HCT116 (cell line): ENCODE results near the gene GABRR2. TPM values are rescaled to one million over a fixed set of nuclear protein-coding genes. Genes with fewer than 3 reads are reported as not detected.

Experiments
- ATAC-seq: fragments of 200-7000 bp; cut with Tn5 transposase; 2 replicates; pipeline ENCODE4 v1.9.1; 2020; ENCODE audit warnings: mild to moderate bottlenecking, moderate library complexity
- BruUV-seq: library from RNA; stranded (reverse); fragments of 400-500 nt; replicated peaks from 2 replicates; lab custom pipeline; 2021; lab: Mats Ljungman, UMichigan
- CTCF ChIA-PET: fragments of 300-600 bp; sonication (Branson Sonifier 250); formaldehyde crosslinking; loops from one replicate; lab custom pipeline; 2021; ENCODE audit warnings: antibody characterized with exemption; lab: Charles Lee
- POLR2A ChIA-PET: fragments of 300-600, 350-600 bp; sonication (Branson Sonifier 250); formaldehyde crosslinking; loops from one replicate; lab custom pipeline; 2021; ENCODE audit warnings: antibody characterized with exemption; lab: Charles Lee
- RAD21 ChIA-PET, 2 experiments: fragments of 300-600 bp; sonication (Branson Sonifier 250); formaldehyde crosslinking; loops; one replicate each; lab custom pipeline; 2023; ENCODE audit warnings: low total read pairs in 2 of 2; ENCODE audit not compliant: uncharacterized antibody in 2 of 2, unreplicated experiment in 2 of 2, low non-redundant PET in 1 of 2; lab: Charles Lee
- DNase-seq: peaks from one replicate; pipeline ENCODE4 v3.0.0-alpha.2; 2010; ENCODE audit warnings: low read depth, low spot score
- H2AFZ ChIP-seq: fragments of 200-600 bp; shearing (Covaris generic), sonication (generic); 2 replicates; pipeline ENCODE4 v1.6.1; 2017; ENCODE audit warnings: low read depth, mixed run types, mixed read lengths, antibody characterized with exemption, low read length; ENCODE audit not compliant: poor library complexity, severe bottlenecking
- H3K27ac ChIP-seq: 2 replicates; pipeline ENCODE4 v1.5.1; 2012; ENCODE audit warnings: low read depth, low read length
- H3K27me3 ChIP-seq: fragments of 200-600 bp; sonication (generic); 2 replicates; pipeline ENCODE4 v1.6.1; 2016; ENCODE audit warnings: mixed run types, low read length, mixed read lengths; ENCODE audit not compliant: insufficient read depth
- H3K36me3 ChIP-seq, 2 experiments: fragments of 200-500 bp in 1 of 2; fragments of 200-600 bp in 1 of 2; sonication (Bioruptor generic) in 1 of 2; sonication (generic) in 1 of 2; 2 replicates each; pipeline versions ENCODE4 v1.5.1 to v1.6.1; 2014 to 2016; ENCODE audit warnings: low read length in 2 of 2, inconsistent platforms in 1 of 2, mixed read lengths in 1 of 2, mixed run types in 1 of 2; ENCODE audit not compliant: insufficient read depth in 2 of 2, control insufficient read depth in 1 of 2
- H3K4me1 ChIP-seq, 2 experiments: fragments of 200-600 bp in 1 of 2; sonication (generic) in 1 of 2; 2 replicates each; pipeline versions ENCODE4 v1.5.1 to v1.6.1; 2012 to 2017; ENCODE audit warnings: low read length in 2 of 2, inconsistent platforms in 1 of 2, mild to moderate bottlenecking in 1 of 2, mixed read lengths in 1 of 2, mixed run types in 1 of 2, moderate library complexity in 1 of 2; ENCODE audit not compliant: insufficient read depth in 2 of 2, control insufficient read depth in 1 of 2
- H3K4me2 ChIP-seq: fragments of 200-600 bp; sonication (generic); 2 replicates; pipeline ENCODE4 v1.6.1; 2017; ENCODE audit warnings: mixed run types, low read length, mixed read lengths
- H3K4me3 ChIP-seq, 2 experiments: fragments of 200-600 bp in 1 of 2; sonication (generic) in 1 of 2; replicated peaks in 1 of 2; 2 replicates each; pipeline ENCODE4 v1.5.1; 2011 to 2016; ENCODE audit warnings: low read length in 2 of 2, control low read depth in 1 of 2, low read depth in 1 of 2, mild to moderate bottlenecking in 1 of 2, mixed read lengths in 1 of 2, mixed run types in 1 of 2
- H3K79me2 ChIP-seq: fragments of 200-600 bp; sonication (generic); 2 replicates; pipeline ENCODE4 v1.6.1; 2017; ENCODE audit warnings: mild to moderate bottlenecking, mixed run types, low read length, moderate library complexity, mixed read lengths; ENCODE audit not compliant: insufficient read depth
- H3K9ac ChIP-seq: fragments of 200-600 bp; sonication (generic); 2 replicates; pipeline ENCODE4 v1.6.1; 2016; ENCODE audit warnings: low read length, mixed read lengths
- H3K9me2 ChIP-seq: fragments of 200-600 bp; sonication (generic), shearing (Covaris generic); 2 replicates; pipeline ENCODE4 v1.6.1; 2017; ENCODE audit warnings: mixed run types, mild to moderate bottlenecking, moderate library complexity; ENCODE audit not compliant: insufficient read depth
- H3K9me3 ChIP-seq, 2 experiments: fragments of 200-500 bp in 1 of 2; fragments of 200-600 bp in 1 of 2; sonication (Bioruptor generic) in 1 of 2; sonication (generic) in 1 of 2; 2 replicates each; pipeline ENCODE4 v1.6.1; 2014 to 2017; ENCODE audit warnings: low read length in 2 of 2, mixed read lengths in 2 of 2, inconsistent platforms in 1 of 2, low read depth in 1 of 2, mild to moderate bottlenecking in 1 of 2, mixed run types in 1 of 2, moderate library complexity in 1 of 2; ENCODE audit not compliant: control insufficient read depth in 1 of 2, insufficient read depth in 1 of 2
- H4K20me1 ChIP-seq: fragments of 200-600 bp; sonication (generic), shearing (Covaris generic); 2 replicates; pipeline ENCODE4 v1.6.1; 2017; ENCODE audit warnings: mixed run types, mild to moderate bottlenecking, moderate library complexity; ENCODE audit not compliant: insufficient read depth
- CBX3 ChIP-seq: IDR thresholded peaks from 2 replicates; pipeline ENCODE4 v1.6.1; 2012; ENCODE audit warnings: low read depth
- EZH2 ChIP-seq: fragments of 200-600 bp; sonication (generic); IDR thresholded peaks from 2 replicates; pipeline ENCODE4 v1.6.1; 2017; ENCODE audit warnings: antibody characterized with exemption, mixed run types
- EZH2phosphoT487 ChIP-seq: fragments of 200-600 bp; IDR thresholded peaks from 2 replicates; pipeline ENCODE4 v1.6.1; 2018; ENCODE audit warnings: antibody characterized with exemption, borderline replicate concordance
- POLR2AphosphoS5 ChIP-seq: IDR thresholded peaks from 2 replicates; pipeline ENCODE4 v1.6.1; 2011; ENCODE audit warnings: mild to moderate bottlenecking, low read depth, low read length, moderate library complexity
- RAD21 ChIP-seq: IDR thresholded peaks from 2 replicates; pipeline ENCODE4 v1.6.1; 2012; ENCODE audit warnings: low read depth, mild to moderate bottlenecking
- SP1 ChIP-seq: IDR thresholded peaks from 2 replicates; pipeline ENCODE4 v1.6.1; 2012; ENCODE audit warnings: low read depth
- SRF ChIP-seq: IDR thresholded peaks from 2 replicates; pipeline ENCODE4 v1.6.1; 2012; ENCODE audit warnings: low read depth
- TCF7L2 ChIP-seq: IDR thresholded peaks from 2 replicates; pipeline ENCODE4 v1.7.0; 2011; ENCODE audit warnings: borderline replicate concordance, inconsistent platforms; ENCODE audit not compliant: insufficient read depth, insufficient read length; ENCODE audit errors: extremely low read depth
- YY1 ChIP-seq: IDR thresholded peaks from 2 replicates; pipeline ENCODE4 v1.6.1; 2011; ENCODE audit warnings: low read length, low read depth, moderate library complexity, mild to moderate bottlenecking; ENCODE audit not compliant: insufficient replicate concordance; ENCODE audit errors: extremely low read depth
- ZNF274 ChIP-seq: fragments of 200-500 bp; sonication (Bioruptor generic); IDR thresholded peaks from 2 replicates; pipeline ENCODE4 v1.6.1; 2014; ENCODE audit warnings: mild to moderate bottlenecking, low read depth, low read length, inconsistent platforms
- intact Hi-C: fragments of 100-400 bp; cut with micrococcal nuclease; formaldehyde crosslinking; loops from 2 replicates; pipeline ENCODE4 v1.10.0; 2022
- total RNA-seq: library from RNA; stranded (reverse); gene quantifications from one replicate; pipeline ENCODE4 v1.2.1, GENCODE V29; 2021; ENCODE audit not compliant: unreplicated experiment
- TF ChIP-seq, protein P1 (sequence below), 3 experiments: fragments of 200-600 bp in 1 of 3; sonication (generic) in 1 of 3; IDR thresholded peaks in 2 of 3; conservative IDR thresholded peaks in 1 of 3; 2 replicates each; pipeline ENCODE4 v1.5.1; 2012 to 2017; ENCODE audit warnings: low read depth in 2 of 3, low read length in 2 of 3, antibody characterized with exemption in 1 of 3, borderline replicate concordance in 1 of 3, control low read depth in 1 of 3, mild to moderate bottlenecking in 1 of 3, mixed read lengths in 1 of 3, mixed run types in 1 of 3, moderate library complexity in 1 of 3; ENCODE audit not compliant: insufficient read depth in 1 of 3
- TF ChIP-seq, protein P2 (sequence below): IDR thresholded peaks from 2 replicates; pipeline ENCODE4 v1.6.1; 2012
- TF ChIP-seq, protein P3 (sequence below): IDR thresholded peaks from 2 replicates; pipeline ENCODE4 v1.6.1; 2012

Gene GABRR2
- total RNA-seq, 1 experiment from 2014 or later: 0.57 TPM

DNA sequence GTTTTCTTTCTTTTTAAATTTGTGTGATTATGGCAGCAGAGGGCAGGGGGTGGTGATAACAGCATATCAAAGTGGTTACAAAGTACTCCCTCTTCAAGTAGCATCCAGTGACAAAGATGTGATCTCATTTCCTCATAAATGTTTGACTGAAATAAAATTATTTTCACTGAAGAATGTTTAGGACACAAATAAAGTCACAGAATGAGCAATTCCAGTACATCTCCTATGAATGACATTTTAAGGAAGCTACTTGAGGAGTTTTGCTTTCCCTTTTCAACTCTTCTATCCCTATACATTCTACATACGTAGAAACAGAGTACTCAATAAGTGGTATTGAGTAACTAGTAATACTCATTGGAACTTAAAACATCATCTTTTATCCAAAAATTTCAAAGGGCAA lies 13.9 kb upstream of the GABRR2 start:
- ChIA-PET RAD21 (no interaction called here), CTCF (no interaction called here)
- Histone ChIP-seq H3K36me3 (peaks cover 0 to 2% of the 10 kb centered on the region in 2 experiments; a peak in 1 of 4 replicates), H3K4me1 (no peaks in the 10 kb centered on the region), H3K79me2 (no peaks in the 10 kb centered on the region), H3K4me2 (no peak overlapping the region), H4K20me1 (no peaks in the 10 kb centered on the region), H3K4me3 (no peak overlapping the region), H3K9me3 (no peaks in the 10 kb centered on the region), H3K27ac (no peak overlapping the region)
- BruUV-seq: no TSS peak
- ATAC-seq: no peak
- TF ChIP-seq SRF (no peak), TCF7L2 (no peak), SP1 (no peak), EZH2 (no peak), ZNF274 (no peak), POLR2AphosphoS5 (no peak), CBX3 (no peak), EZH2phosphoT487 (no peak), YY1 (no peak), RAD21 (no peak)
- TF ChIP-seq, protein P1, sequence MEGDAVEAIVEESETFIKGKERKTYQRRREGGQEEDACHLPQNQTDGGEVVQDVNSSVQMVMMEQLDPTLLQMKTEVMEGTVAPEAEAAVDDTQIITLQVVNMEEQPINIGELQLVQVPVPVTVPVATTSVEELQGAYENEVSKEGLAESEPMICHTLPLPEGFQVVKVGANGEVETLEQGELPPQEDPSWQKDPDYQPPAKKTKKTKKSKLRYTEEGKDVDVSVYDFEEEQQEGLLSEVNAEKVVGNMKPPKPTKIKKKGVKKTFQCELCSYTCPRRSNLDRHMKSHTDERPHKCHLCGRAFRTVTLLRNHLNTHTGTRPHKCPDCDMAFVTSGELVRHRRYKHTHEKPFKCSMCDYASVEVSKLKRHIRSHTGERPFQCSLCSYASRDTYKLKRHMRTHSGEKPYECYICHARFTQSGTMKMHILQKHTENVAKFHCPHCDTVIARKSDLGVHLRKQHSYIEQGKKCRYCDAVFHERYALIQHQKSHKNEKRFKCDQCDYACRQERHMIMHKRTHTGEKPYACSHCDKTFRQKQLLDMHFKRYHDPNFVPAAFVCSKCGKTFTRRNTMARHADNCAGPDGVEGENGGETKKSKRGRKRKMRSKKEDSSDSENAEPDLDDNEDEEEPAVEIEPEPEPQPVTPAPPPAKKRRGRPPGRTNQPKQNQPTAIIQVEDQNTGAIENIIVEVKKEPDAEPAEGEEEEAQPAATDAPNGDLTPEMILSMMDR (IDR thresholded peaks at IDR 0.05 in 2 of 3, conservative IDR thresholded peaks at IDR 0.05 in 1 of 3; ENCODE audit: borderline replicate concordance in 1 of 3, insufficient read depth in 1 of 3, low read depth in 2 of 3, low read length in 2 of 3): no peak
- TF ChIP-seq, protein P2, sequence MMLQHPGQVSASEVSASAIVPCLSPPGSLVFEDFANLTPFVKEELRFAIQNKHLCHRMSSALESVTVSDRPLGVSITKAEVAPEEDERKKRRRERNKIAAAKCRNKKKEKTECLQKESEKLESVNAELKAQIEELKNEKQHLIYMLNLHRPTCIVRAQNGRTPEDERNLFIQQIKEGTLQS: no peak
- TF ChIP-seq, protein P3, sequence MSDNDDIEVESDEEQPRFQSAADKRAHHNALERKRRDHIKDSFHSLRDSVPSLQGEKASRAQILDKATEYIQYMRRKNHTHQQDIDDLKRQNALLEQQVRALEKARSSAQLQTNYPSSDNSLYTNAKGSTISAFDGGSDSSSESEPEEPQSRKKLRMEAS: no peak
- TF ChIP-seq, all 23 proteins: peak for 0
- intact Hi-C loops: no loop called here
- Histone ChIP-seq H2AFZ (no peak overlapping the region), H3K9ac (no peak overlapping the region), H3K27me3 (no peaks in the 10 kb centered on the region), H3K9me2 (no peaks in the 10 kb centered on the region)
- POLR2A ChIA-PET: no interaction called here
- DNase-seq: no peak
